Medulla oblongata (tissue), 1 donor: ENCODE measurements around the gene MPRIP.

Experiments
- DNase-seq: peaks from one replicate; pipeline ENCODE4 v3.0.0-alpha.2; 2015; ENCODE audit errors: extremely low spot score

The MPRIP gene

DNA sequence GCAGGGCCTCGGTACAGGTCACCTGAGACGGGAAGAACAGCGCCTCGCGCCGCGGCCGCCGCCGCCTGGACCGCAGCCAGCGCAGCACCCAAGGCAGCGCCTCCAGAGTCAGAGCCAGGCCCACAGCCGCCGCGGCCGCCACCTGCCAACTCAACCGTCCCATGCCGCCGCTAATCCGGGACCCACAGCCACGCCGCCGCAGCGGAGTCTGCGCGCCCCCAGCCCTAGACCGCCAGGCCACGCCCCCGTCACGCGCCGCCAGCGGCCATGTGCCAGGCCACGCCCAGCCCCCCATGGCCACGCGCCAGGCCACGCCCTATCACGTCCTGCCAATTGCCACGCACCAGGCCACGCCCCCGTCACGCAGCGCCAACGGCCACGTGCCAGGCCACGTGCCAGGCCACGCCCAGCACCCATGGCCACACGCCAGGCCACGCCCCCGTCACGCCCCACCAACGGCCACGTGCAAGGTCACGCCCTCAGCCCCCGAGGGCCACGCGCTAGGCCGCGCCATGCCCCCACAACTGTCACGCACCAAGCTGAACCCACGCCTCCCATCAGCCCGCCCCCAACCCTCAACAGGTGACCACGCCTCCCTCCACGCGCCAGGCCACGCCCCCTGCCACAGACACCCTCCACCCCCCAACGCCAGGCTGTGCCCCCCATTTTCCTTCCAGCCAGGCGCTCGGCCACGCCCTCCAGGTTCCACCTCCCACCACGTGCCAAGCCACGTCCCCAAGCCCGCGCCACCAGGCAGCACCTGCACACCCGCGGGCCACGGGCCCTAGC is 164.1 kb downstream of the MPRIP start, which contains the start of gene PLD6:
Gene PLD6 (minus strand): TSS at position 210 of the 789 bp plus-strand sequence. CDS start 47 bp downstream, at position 163.
- DNase-seq = no peak

DNA sequence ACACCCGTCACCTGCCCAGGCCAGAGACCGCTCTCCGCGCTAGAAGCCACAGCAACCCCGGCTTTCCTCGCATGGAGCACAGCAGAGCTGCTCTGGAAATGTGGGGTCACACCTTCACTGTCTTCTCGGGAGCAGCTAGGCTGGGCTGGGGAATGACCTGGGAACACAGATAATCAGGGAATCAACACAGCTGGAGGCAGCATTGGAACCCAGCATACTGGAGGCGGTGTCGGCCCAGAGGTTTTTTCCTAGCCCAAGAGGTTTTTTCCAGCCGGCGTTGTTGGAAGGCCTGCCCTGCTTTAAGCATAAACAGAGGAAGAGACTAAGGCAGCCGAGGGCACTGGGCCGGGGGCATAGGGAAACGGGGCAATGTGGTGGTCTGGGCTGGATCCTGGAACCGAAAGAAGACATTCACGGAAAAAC is 164.7 kb downstream of the MPRIP start:
- no peak for DNase-seq

DNA sequence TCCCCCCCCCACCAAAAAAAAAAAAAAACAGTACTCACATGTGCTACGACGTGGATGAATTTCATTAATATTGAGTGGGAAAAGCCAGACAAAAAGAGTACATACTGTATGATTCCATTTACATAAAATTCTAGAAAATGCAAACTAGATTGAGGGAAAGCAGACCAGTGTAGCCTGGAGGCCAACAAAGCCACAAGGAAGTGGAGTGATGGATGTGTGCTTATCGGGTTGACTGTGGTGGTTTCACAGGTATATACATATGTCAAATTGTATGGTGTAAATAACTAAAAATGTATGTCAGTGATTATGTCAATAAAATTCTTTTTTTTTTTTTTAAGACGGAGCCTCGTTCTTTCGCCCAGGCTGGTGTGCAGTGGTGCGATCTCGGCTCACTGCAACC is 165.7 kb downstream of the MPRIP start:
- no peak for DNase-seq

DNA sequence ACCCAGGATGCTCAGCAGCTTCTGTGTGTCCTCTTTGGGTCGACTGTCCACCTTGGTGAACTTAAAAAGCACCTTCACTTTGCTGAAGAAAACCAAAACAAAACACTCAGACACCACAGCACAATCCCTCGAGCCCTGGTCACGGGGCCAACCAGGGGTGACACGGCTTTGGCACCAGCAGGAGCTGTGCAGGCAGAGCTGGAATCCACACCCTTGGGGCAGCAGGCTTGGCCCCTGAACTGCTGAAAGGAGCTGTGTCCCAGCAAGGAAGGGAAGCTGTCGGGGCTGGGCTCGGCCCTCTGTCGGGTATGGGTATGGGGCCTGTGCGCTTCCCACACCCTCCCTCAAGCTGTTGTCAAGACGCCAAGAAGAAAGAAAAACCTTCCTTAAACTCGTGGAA is 171.5 kb downstream of the MPRIP start:
- DNase-seq = no peak

DNA sequence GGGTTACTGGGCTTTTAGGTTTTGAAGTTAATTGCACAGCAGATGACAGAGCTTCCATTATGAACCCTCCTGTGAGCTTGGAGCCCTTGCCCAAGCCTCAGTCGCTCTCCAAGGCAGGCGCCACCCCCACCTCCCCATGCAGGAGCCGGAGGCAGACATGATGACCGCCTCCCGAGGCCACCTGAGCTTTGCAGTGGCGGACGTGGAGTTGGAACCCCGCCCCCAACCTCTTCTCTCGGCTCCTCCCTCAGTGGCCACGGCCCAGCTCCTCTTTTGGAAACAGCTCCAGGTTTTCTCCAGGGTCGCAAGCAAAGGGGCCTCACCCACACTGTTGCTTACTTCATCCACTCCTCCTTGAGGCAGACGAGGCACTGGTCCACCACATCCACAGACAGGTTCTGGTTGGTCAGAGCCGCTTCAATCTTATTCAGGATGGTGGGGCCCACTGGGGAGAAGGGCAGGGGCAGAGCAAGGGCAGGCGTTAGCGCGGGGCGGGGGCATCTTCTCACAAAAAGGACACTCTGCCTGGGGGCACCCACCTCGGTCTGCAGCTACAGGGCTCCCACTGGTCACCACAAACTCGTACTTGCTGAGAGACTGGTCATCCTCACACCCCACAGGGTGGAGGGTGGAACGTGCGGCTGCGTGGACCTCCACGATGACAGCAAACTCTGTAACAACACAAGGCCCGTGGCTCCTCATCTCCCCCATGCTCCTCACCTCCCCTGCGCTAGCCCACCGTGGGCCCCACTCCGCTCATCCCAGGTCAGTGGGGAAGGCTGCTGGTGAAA is 172.6 kb downstream of the MPRIP start:
- DNase-seq = no peak

DNA sequence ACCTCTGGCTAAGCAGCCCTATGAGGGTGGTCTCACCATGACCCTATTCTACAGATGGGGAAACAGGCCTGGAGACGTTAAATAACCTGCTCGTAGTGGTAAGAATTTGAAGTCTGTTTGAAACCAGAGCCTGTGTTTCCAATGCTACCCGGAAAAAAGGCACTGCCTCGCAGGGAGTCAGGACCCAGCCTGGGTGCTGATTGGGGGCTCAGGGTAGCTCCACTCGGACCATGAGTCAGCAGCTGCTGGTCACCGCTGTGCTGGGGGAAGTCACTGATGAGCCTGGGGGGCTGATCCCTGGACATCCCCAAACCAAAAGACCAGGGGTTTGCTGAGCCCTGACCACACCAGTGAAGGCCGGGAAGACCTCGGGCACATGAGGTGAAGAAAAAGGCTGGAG is 173.3 kb downstream of the MPRIP start:
- DNase-seq = no peak

DNA sequence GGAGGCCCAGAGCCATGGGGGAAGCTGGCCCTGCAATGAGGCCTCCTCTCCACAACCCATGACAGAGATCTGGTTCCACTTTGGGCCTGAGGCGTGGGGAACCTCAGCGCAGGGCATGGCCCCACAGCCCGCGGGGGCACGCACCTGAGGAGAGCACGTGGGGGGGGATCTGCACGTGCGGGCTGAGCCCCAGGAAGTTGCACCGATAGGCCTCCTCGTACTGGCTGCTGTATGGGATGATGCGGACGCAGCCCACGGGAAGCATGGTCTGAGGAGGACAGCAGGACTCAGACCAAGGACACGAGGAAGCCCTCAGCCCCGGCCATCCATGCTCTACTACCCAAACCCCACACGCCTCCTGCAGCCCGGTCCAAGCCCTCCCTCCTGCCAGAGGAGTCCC is 174.0 kb downstream of the MPRIP start:
- no peak for DNase-seq

DNA sequence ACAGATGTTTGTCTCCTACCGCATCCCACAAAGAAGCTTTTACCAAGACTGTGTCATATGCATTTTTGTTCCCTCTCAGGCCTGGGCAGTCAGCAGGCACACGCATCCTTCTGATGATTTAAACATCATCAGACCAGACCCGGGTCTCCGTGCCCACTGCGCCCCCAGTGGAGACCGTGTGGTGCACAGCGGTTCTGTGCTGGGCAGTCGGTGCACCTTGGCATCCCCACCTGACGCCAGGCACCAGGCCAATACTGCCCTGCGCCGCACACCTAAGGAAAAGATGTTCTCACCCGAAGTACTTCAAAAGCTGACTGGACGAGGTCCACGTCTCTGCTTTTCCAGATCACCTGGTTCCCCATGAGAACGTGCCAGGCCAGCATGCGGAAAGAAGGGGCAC is 174.5 kb downstream of the MPRIP start:
- DNase-seq = no peak

DNA sequence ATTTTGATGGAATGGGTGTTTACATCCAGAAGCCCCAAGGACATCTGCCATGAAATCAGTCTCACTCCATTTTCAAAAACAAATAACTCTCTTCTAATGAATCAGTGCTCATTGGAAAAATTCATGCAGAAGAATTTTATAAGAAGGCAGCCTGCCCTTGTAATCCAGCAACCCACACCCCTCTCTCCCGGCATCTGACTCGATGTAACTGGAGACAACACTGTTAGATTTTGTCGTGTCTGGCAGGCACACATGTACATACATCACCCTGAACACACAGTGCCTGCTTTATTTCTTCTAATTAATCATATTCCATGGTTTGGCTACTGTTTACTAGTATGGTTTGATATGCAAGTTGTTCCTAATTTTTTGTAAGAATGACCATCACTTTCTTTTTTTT is 175.7 kb downstream of the MPRIP start:
- no peak for DNase-seq

DNA sequence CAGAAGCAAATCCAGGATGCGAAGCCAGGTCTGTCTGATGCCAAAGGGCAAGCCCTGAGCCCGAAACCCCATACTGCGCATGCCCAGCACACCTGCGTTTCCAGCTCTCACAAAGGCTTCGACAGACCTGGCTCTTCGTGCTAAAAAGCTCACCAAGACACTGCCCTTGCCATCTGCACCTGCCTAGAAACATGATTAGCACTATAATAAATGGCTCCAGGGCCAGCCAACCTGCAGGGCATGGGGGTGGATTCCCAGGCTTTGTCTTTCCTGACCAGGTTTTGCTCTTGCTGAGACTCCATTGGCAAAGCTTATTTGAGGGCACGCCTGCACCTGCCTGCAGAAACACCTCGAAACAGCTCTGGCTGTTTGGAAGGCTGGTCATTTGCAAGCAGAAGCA is 178.3 kb downstream of the MPRIP start:
- no peak for DNase-seq

DNA sequence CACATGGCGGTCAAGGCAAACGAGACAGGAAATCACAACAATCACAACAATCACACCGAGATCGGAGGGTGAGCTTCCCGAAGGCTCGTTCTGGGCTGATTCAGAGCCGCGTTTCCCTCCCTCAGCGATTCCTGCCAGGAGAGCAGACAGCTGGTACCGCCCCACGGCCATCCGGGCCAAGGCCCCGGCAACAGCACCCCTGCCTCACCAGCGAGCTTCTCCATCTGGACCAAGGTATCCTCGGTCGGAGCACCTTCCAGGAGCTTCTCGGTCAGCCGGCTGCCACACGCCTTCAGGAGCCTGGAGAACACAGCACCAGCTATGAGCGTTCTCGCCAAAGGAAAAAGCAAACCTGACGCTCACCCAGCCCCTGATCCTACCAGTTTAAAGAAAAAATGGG is 179.1 kb downstream of the MPRIP start:
- DNase-seq = no peak

DNA sequence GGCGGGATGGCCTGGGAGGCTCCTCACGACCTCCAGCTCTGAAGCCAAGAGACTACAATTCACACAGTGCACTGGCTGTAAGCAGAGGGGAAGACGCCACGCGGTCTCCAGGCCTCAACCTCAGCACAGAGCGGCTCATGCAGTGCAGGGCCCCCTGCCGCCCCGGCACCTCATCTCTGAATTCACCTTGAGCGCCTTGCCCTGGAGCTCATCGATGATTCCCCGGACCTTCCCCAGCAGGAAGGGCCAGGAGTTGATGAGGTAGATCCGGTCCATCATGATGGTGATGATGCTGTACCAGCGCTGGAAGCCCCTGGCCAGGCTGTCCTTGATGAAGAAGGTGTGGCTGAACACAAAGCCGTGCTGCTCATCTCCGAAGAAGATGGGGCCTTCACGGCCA is 181.5 kb downstream of the MPRIP start:
- no peak for DNase-seq

DNA sequence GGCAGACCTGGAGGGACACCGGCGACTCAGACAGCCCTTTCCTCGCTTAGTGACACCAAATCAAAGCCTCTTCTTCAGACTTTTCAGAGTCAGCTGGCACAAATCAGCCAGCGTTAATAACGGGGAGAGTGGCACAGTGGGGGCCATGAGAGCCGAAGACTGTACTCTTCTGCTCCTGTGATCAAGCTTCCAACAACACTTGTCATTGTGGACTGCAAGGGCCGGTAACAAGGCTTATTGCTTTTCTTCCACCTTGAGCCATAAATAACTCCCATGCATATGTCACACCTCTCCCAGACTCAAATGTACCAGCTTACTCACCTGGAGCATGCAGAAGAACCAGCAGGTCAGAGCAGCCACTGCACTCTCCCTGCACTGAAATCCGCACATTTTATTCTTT is 181.9 kb downstream of the MPRIP start:
- DNase-seq = no peak

DNA sequence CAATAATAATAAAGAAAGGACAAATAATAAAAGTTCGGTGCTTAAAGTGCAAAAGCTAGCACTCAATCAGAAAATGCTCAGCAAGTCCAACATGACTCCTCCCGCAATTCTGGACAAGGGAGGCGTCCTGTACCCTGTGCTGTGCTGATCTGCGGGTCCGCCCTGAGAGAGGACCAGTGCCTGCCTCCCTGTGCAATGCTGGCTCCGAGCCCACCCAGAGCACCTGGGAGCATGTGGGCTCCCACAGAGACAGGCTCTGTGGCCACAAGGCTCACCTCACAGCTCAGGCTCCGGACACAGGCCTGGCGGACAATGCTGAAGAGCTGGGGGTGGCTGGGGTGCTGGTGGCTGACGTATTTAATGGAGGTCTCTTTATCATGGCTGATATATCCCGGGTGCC is 183.6 kb downstream of the MPRIP start:
- no peak for DNase-seq

DNA sequence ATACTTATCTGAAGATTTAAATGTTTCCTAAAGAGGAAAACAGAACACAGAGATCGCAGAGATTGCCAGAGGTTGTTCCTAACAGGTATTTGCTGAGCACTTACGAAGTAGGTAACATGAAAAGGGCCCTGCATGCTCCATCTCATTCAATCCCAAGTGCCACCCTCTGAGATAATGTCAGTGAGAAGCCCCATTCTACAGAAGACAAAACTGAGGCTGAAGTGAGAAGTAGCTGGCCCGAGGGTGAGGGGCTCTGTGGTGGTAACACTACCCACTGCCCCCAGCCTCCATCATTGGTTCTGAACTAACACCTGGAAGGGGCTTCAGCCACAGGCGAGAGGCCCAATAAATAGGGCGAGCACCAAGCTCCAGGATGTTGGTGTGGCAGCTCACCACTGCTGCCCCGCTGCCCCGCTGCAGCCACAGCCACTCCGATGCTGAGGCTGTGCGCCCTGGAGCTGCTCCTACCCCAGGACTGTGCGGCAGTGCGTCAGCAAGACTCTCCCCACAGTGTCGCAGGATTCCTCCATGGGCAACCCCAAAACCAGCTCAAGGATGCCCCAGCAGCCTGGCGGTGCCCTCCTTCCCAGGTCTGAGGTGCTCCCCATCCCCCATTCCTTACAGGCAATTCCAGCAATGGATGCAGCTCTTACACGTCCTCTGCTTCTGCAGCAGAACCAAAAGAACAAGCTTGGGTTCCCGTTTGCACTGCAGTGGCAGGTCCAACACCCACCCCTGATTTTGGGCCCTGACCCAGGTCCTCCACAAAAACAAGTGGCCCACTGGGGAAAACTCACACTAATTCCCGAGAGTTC is 184.4 kb downstream of the MPRIP start:
- DNase-seq = no peak

DNA sequence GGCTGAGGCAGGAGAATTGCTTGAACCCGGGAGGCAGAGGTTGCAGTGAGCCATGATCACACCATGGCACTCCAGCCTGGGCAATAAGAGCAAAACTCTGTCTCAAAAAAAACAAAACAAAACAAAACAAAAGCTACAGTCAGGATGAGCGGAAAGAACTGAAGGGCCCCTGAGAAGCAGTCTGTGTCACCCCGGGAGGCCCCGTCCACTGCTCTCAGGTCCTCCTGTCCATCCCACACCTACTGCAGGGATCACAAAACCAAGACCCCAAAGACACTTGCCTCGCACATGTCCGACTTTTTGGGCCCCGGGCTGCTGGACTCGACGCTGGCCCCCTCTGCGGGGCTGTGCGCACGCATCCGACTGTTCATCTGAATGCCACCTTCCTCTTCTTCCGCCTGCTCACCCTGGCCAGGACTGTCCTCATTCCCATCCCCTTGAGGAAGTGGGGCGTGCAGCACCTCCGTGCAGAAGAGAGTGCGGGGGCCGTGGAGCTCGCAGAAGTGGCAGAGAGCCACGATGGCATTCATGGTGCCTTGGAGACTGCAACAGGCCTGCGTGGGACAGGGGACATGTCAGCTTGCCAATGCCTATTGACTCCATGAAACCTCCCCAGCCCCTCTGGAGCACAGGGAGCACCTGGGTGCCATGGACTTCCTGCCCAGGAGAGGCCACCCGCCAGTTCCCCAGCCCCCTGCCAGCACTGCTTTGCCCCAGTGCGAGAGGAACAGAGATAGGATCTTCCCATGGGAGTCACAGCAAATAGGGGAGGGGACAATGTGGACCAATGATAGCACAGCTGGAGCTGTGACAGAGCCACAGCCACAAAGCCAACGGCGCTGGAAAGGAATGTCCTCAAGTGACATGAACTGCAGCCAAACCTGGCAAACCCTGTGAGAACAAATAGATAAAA is 185.6 kb downstream of the MPRIP start:
- no peak for DNase-seq

DNA sequence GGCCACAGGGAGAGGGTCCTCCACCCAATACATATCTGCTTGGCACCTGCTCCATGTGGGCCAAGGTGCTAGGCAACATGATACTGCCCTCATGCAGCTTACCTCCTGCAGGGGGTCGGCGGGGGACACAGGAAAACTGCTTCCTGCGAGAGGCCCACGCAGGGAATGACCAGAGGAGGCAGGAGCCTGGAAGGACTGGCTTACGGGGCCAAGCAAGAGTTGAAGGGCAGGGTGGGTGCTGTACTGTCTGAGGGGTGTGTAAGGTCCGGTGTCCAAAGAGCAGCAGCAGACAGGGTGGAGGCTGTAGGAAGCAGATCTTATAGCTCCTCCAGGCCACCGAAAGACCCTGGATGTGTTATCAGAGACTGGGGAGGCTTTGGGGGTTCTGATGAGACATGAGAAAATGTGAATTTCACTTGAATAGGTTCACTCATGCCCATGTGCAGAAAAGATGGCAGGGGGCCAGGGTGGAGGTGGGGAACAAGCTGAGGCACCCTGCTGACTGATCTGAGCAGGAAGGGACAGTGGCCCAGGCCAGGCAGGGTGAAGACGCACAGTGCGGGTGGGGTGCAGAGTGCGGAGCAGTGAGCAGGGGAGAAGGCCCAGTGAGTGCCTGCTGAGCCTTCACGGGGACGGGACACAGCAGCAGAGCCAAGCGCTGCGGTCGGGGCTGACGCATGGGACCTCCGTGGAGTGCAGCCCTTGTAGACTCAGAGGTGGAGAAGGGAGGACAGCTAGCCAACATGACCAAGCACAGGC is 186.4 kb downstream of the MPRIP start:
- DNase-seq = no peak

DNA sequence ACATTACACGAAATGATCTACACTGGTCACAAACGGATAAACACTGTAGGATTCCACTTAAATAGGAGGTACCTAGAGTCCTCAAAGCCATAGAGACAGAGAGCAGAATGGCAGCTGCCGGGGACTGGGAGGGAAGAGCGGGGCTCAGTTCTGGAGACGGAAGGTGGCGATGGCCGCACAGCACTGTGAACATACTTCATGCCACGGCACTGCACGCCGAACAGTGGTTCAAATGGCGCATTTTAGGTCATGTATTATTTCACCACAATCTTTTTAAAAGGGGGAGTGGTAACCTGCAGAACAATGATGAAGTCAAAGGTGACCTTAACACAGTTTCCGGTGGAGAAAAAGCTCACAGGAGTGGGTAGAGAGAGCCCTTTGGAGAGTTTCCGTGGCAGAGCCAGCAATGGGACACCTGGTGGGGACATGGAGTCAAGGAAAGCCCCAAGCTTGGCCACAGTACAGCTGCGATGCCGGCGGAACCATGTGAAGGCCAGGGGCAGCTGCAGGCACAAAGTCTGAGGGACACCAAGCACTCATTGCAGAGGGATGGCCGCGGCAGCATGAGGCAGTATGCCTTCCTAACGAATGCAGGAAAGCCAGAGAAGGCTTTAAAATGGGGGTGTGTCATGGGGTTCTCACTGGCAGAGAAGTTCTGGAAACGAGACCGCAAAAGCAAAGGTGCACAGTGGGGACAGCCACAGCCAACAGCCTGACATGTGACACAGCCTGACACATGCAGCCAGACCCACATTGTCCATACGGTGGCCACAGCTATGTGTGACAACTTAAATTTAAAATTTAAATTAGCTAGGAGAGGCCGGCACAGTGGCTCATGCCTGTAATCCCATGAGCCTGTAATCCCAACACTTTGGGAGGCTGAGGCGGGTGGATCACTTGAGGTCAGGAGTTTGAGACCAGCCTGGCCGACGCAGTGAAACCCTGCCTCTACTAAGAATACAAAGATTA is 187.4 kb downstream of the MPRIP start:
- no peak for DNase-seq

DNA sequence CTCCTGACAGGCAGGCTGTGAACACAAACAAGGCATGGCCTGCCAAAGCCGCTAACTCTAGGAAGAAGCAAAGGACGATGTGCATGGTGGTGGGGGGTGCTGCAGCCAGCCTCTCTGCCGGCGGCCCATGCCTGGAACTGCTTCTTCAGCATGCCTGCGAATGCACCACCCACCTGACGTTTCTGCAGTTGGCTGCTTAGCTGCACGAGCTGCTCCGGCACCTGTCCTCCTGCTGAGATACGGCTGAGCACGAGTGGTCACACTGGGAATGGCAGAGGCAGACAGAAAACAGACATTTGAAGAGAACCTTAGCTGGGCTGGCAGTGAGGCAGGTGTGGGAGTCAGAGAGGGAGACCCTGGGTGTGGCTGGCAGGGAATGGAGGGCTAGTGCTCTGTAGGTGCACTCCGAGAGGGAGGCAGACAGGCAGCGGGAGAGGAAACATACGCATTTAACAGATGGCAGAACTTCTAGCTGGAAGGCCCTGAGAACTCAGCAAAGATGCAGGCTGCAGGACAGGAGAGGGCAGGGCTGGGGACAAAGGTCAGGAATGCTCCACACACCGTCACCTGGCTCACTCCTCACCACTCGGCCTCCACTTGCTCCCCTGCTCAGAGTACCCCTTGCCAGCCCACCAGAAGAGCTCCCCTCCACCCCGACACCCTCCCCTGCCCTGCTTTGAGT is 189.5 kb downstream of the MPRIP start:
- no peak for DNase-seq
